Mesothelial cell of epicardium (in vitro differentiated cells): ENCODE results near the gene MCCC2. TPM values are rescaled to one million over a fixed set of nuclear protein-coding genes. Genes with fewer than 3 reads are reported as not detected.
"Not testable (repeated sequence)": the region's sequence is repeated elsewhere in the genome, so short reads cannot be mapped to it uniquely, and the experiment has no call there.

Source experiments
- DNase-seq, 2 experiments: peaks; one replicate each; pipeline ENCODE4 v3.0.0; 2021; ENCODE audit warnings: low spot score in 2 of 2; ENCODE audit not compliant: unreplicated experiment in 2 of 2
- H3K27ac Mint-ChIP-seq: 2 replicates; pipeline ENCODE4 v1.8.0; 2021; ENCODE audit warnings: mixed read lengths
- H3K27me3 Mint-ChIP-seq: 2 replicates; pipeline ENCODE4 v1.8.0; 2021; ENCODE audit warnings: low read depth, mixed read lengths
- H3K36me3 Mint-ChIP-seq: 2 replicates; pipeline ENCODE4 v1.8.0; 2021; ENCODE audit warnings: mixed read lengths
- H3K4me1 Mint-ChIP-seq: 2 replicates; pipeline ENCODE4 v1.8.0; 2021; ENCODE audit warnings: mixed read lengths
- H3K4me3 Mint-ChIP-seq: 2 replicates; pipeline ENCODE4 v1.8.0; 2021; ENCODE audit warnings: mild to moderate bottlenecking, moderate library complexity, mixed read lengths
- H3K9me3 Mint-ChIP-seq: 2 replicates; pipeline ENCODE4 v1.8.0; 2021; ENCODE audit warnings: mixed read lengths
- CTCF ChIP-seq: fragments of 200-600 bp; sonication (generic); IDR thresholded peaks from one replicate; pipeline ENCODE4 v1.5.0; 2021; ENCODE audit warnings: antibody characterized with exemption; ENCODE audit not compliant: unreplicated experiment
- total RNA-seq: library from RNA; stranded (reverse); gene quantifications from 3 replicates; pipeline ENCODE4 v1.2.1, GENCODE V29; 2021

Gene MCCC2
- total RNA-seq, 1 donor from 2014 or later = 44.6 TPM

GRCh38 chr5:71596169-71596568, 9.0 kb downstream of the MCCC2 start:
- no peaks in the 10 kb centered on the region for H3K9me3 Mint-ChIP-seq
- no peaks in the 10 kb centered on the region for H3K27me3 Mint-ChIP-seq
- no peaks in the 10 kb centered on the region for H3K4me1 Mint-ChIP-seq
- H3K27ac Mint-ChIP-seq = no peak overlapping the region
- peaks cover 28% of the 10 kb centered on the region for H3K36me3 Mint-ChIP-seq
- no peak overlapping the region for H3K4me3 Mint-ChIP-seq
- DNase-seq = no peak
- no peak for TF ChIP-seq CTCF

GRCh38 chr5:71597001-71597400, 9.9 kb downstream of the MCCC2 start:
- H3K36me3 Mint-ChIP-seq = peaks cover 31% of the 10 kb centered on the region
- DNase-seq = no peak
- no peak overlapping the region for H3K27ac Mint-ChIP-seq
- no peak for TF ChIP-seq CTCF
- no peak overlapping the region for H3K4me3 Mint-ChIP-seq
- H3K9me3 Mint-ChIP-seq = no peaks in the 10 kb centered on the region
- no peaks in the 10 kb centered on the region for H3K4me1 Mint-ChIP-seq
- no peaks in the 10 kb centered on the region for H3K27me3 Mint-ChIP-seq

- no peak for TF ChIP-seq CTCF
- H3K36me3 Mint-ChIP-seq = peaks cover 50% of the 10 kb centered on the region
- no peaks in the 10 kb centered on the region for H3K27me3 Mint-ChIP-seq
- no peak overlapping the region for H3K27ac Mint-ChIP-seq
- H3K4me1 Mint-ChIP-seq = no peaks in the 10 kb centered on the region
- H3K4me3 Mint-ChIP-seq = no peak overlapping the region
- DNase-seq = no peak
- H3K9me3 Mint-ChIP-seq = no peaks in the 10 kb centered on the region
Measured at GRCh38 chr5:71600783-71601182, 13.6 kb downstream of the MCCC2 start.

GRCh38 chr5:71601222-71602026, 14.3 kb downstream of the MCCC2 start:
- H3K27me3 Mint-ChIP-seq = no peaks in the 10 kb centered on the region
- no peak overlapping the region for H3K4me3 Mint-ChIP-seq
- DNase-seq = no peak
- H3K4me1 Mint-ChIP-seq = no peaks in the 10 kb centered on the region
- peaks cover 47% of the 10 kb centered on the region for H3K36me3 Mint-ChIP-seq
- no peaks in the 10 kb centered on the region for H3K9me3 Mint-ChIP-seq
- H3K27ac Mint-ChIP-seq = no peak overlapping the region
- peak; percentile 62 for TF ChIP-seq CTCF

GRCh38 chr5:71609916-71610315, 22.8 kb downstream of the MCCC2 start:
- H3K36me3 Mint-ChIP-seq = peaks cover 26% of the 10 kb centered on the region
- DNase-seq, H3K27ac Mint-ChIP-seq, H3K9me3 Mint-ChIP-seq, H3K4me3 Mint-ChIP-seq, H3K4me1 Mint-ChIP-seq, H3K27me3 Mint-ChIP-seq: not testable (repeated sequence)

- no peak for TF ChIP-seq CTCF
- no peak overlapping the region for H3K27ac Mint-ChIP-seq
- peaks cover 43% of the 10 kb centered on the region for H3K36me3 Mint-ChIP-seq
- H3K9me3 Mint-ChIP-seq = peaks cover 13% of the 10 kb centered on the region
- no peaks in the 10 kb centered on the region for H3K4me1 Mint-ChIP-seq
- no peaks in the 10 kb centered on the region for H3K27me3 Mint-ChIP-seq
- no peak for DNase-seq
- H3K4me3 Mint-ChIP-seq = no peak overlapping the region
Measured at GRCh38 chr5:71615809-71616208, 28.7 kb downstream of the MCCC2 start.
